Globus pallidus (tissue), 1 donor: ENCODE measurements around the gene ITPKB.
A peak's percentile ranks its signal among the peaks of the same experiment; 100 is the strongest.

Source experiments
- DNase-seq: peaks from one replicate; pipeline ENCODE4 v3.0.0-alpha.2; 2015; ENCODE audit warnings: low spot score

Gene ITPKB

GRCh38 chr1:226637147-226637935 lies 101.7 kb downstream of the ITPKB start:
- no peak for DNase-seq

GRCh38 chr1:226636847-226637096 lies 102.3 kb downstream of the ITPKB start:
- no peak for DNase-seq

- DNase-seq: no peak
Observed at GRCh38 chr1:226635456-226635941, 103.6 kb downstream of the ITPKB start.

GRCh38 chr1:226634611-226635246 lies 104.4 kb downstream of the ITPKB start:
- DNase-seq: no peak

- DNase-seq: peak; percentile 74
Observed at GRCh38 chr1:226634166-226634588, 104.9 kb downstream of the ITPKB start.

- DNase-seq: no peak
Observed at GRCh38 chr1:226633541-226634165, 105.4 kb downstream of the ITPKB start.

GRCh38 chr1:226632922-226633351 lies 106.1 kb downstream of the ITPKB start:
- DNase-seq: no peak

- DNase-seq: no peak
Observed at GRCh38 chr1:226632169-226632879, 106.8 kb downstream of the ITPKB start.

GRCh38 chr1:226631229-226632000 lies 107.7 kb downstream of the ITPKB start:
- DNase-seq: no peak

GRCh38 chr1:226630592-226630991 lies 108.5 kb downstream of the ITPKB start:
- DNase-seq: no peak

- DNase-seq: no peak
Observed at GRCh38 chr1:226629896-226630550, 109.1 kb downstream of the ITPKB start.

GRCh38 chr1:226629210-226629895 lies 109.7 kb downstream of the ITPKB start:
- no peak for DNase-seq

- DNase-seq: no peak
Observed at GRCh38 chr1:226628612-226629155, 110.4 kb downstream of the ITPKB start.

- DNase-seq: no peak
Observed at GRCh38 chr1:226627924-226628611, 111.0 kb downstream of the ITPKB start.

GRCh38 chr1:226627050-226627755 lies 111.9 kb downstream of the ITPKB start:
- DNase-seq: no peak

GRCh38 chr1:226626577-226626956 lies 112.5 kb downstream of the ITPKB start:
- peak; percentile 63 for DNase-seq

GRCh38 chr1:226625832-226626576 lies 113.1 kb downstream of the ITPKB start:
- no peak for DNase-seq

- DNase-seq: no peak
Observed at GRCh38 chr1:226625326-226625725, 113.8 kb downstream of the ITPKB start.
